ENCODE measurements around the gene PIGH. TPM values are rescaled to one million over a fixed set of nuclear protein-coding genes. Genes with fewer than 3 reads are reported as not detected.

The PIGH gene
- total RNA-seq, 1 experiment from 2014 or later: 19.0 TPM

GRCh38 chr14:67579040-67579439 is 21.0 kb downstream of the PIGH start:
- Mint-ChIP-seq H3K36me3 (ENCODE audit: insufficient read depth, unreplicated experiment) (no peaks in the 10 kb centered on the region), H3K4me3 (ENCODE audit: low read depth, unreplicated experiment) (no peak overlapping the region), H3K9me3 (ENCODE audit: low read depth, unreplicated experiment) (no peaks in the 10 kb centered on the region), H3K27ac (ENCODE audit: unreplicated experiment) (no peak overlapping the region), H3K4me1 (ENCODE audit: low read depth, unreplicated experiment) (peaks cover 9% of the 10 kb centered on the region), H3K27me3 (ENCODE audit: unreplicated experiment) (no peaks in the 10 kb centered on the region)
- no peak for DNase-seq
- intact Hi-C loops (cut with micrococcal nuclease; ENCODE audit: unreplicated experiment): no loop called here
- CTCF ChIA-PET: interaction anchor here (3.2 kb wide), 1 partner anchor 52 kb away, joined by 11 read pairs; no protein-coding TSS in a partner anchor
- TF ChIP-seq, protein P1, sequence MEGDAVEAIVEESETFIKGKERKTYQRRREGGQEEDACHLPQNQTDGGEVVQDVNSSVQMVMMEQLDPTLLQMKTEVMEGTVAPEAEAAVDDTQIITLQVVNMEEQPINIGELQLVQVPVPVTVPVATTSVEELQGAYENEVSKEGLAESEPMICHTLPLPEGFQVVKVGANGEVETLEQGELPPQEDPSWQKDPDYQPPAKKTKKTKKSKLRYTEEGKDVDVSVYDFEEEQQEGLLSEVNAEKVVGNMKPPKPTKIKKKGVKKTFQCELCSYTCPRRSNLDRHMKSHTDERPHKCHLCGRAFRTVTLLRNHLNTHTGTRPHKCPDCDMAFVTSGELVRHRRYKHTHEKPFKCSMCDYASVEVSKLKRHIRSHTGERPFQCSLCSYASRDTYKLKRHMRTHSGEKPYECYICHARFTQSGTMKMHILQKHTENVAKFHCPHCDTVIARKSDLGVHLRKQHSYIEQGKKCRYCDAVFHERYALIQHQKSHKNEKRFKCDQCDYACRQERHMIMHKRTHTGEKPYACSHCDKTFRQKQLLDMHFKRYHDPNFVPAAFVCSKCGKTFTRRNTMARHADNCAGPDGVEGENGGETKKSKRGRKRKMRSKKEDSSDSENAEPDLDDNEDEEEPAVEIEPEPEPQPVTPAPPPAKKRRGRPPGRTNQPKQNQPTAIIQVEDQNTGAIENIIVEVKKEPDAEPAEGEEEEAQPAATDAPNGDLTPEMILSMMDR (IDR thresholded peaks at IDR 0.05; ENCODE audit: unreplicated experiment): no peak
- no TSS peak for BruUV-seq (replicated peaks)

- Mint-ChIP-seq H3K27ac (ENCODE audit: unreplicated experiment) (no peak overlapping the region), H3K4me1 (ENCODE audit: low read depth, unreplicated experiment) (peaks cover 9% of the 10 kb centered on the region), H3K36me3 (ENCODE audit: insufficient read depth, unreplicated experiment) (no peaks in the 10 kb centered on the region), H3K4me3 (ENCODE audit: low read depth, unreplicated experiment) (no peak overlapping the region), H3K27me3 (ENCODE audit: unreplicated experiment) (no peaks in the 10 kb centered on the region), H3K9me3 (ENCODE audit: low read depth, unreplicated experiment) (no peaks in the 10 kb centered on the region)
- BruUV-seq (replicated peaks): no TSS peak
- TF ChIP-seq, protein P1 (IDR thresholded peaks at IDR 0.05; ENCODE audit: unreplicated experiment): no peak
- no peak for DNase-seq
- CTCF ChIA-PET: no interaction called here
- intact Hi-C loops (cut with micrococcal nuclease; ENCODE audit: unreplicated experiment): no loop called here
Measured at GRCh38 chr14:67577909-67578749, 21.9 kb downstream of the PIGH start.

DNA sequence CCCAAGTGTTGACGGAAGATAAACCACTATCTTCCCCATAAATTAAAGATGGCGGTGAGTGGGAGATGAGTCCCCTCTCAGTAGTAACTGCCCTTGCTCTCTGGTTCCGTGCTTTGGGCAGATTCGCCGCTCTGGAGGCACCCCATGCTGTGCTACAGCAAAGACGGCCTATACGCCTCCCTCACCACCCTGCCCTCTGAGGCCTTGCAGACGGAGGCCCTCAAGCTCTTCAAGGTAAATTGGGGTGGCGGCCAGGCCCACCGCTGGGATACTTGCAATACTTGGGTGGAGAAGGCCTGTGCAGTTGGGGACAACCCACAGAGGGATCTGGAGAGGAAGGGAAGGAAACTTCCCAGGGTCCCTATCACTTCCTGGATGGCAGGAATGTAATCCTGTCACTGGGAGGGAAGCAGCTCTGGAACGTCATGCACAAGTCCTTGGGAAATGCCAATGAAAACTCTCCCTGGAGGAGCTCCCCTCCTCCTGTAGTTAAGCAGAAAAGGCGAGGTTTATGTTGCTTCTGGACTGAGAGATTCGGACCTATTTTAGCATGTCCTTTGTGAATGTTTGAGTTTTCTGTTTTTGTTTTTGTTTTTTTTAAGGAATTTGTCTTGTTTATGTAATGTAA is 22.8 kb downstream of the PIGH start:
- CTCF ChIA-PET: interaction anchor here (0.6 kb wide), 2 partner anchors 151 to 1092 kb away, joined by 3 to 13 read pairs; no protein-coding TSS in a partner anchor
- DNase-seq: no peak
- H3K9me3 Mint-ChIP-seq (ENCODE audit: low read depth, unreplicated experiment): no peaks in the 10 kb centered on the region
- H3K4me3 Mint-ChIP-seq (ENCODE audit: low read depth, unreplicated experiment): no peak overlapping the region
- H3K27ac Mint-ChIP-seq (ENCODE audit: unreplicated experiment): no peak overlapping the region
- peaks cover 9% of the 10 kb centered on the region for H3K4me1 Mint-ChIP-seq (ENCODE audit: low read depth, unreplicated experiment)
- TF ChIP-seq, protein P1 (IDR thresholded peaks at IDR 0.05; ENCODE audit: unreplicated experiment): no peak
- no peaks in the 10 kb centered on the region for H3K27me3 Mint-ChIP-seq (ENCODE audit: unreplicated experiment)
- intact Hi-C loops (cut with micrococcal nuclease; ENCODE audit: unreplicated experiment): no loop called here
- no TSS peak for BruUV-seq (replicated peaks)
- no peaks in the 10 kb centered on the region for H3K36me3 Mint-ChIP-seq (ENCODE audit: insufficient read depth, unreplicated experiment)

DNA sequence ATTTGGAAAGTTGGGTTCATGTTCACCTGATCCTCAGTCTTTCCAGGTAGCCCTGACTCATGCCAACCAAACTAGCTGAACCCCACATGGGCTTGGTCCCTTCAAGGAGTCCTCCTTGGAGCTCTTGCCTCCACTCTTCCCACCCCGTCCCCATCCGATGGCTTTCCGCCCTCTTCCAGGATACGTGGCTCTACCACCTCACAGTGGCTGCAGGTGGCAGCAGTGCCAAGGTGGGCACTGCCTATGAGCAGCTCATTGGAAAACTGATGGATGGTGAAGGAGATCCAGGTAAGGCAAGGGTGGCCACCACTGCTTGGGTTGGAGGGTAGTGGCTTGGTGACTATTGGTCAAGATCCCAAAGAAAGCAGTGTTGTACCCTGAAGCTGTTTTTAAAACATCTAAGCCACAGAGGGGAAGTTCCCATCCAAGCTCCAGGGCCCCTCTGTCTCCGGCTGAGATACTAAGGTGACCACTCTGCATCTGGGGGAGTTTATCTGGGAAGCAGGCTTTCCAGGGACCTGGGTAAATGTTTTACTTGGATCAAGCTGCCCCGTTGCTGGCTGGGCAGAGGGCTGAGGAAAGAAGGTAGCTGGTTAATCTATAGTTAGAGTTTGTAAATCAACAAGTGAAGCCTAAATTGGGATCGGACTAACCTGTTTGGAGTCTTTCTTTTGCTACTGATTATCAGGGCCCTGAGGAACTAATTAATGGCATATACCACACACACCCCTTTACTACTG is 23.7 kb downstream of the PIGH start:
- no TSS peak for BruUV-seq (replicated peaks)
- intact Hi-C loops (cut with micrococcal nuclease; ENCODE audit: unreplicated experiment): no loop called here
- Mint-ChIP-seq H3K36me3 (ENCODE audit: insufficient read depth, unreplicated experiment) (no peaks in the 10 kb centered on the region), H3K9me3 (ENCODE audit: low read depth, unreplicated experiment) (no peaks in the 10 kb centered on the region), H3K4me1 (ENCODE audit: low read depth, unreplicated experiment) (peaks cover 9% of the 10 kb centered on the region), H3K27me3 (ENCODE audit: unreplicated experiment) (no peaks in the 10 kb centered on the region), H3K4me3 (ENCODE audit: low read depth, unreplicated experiment) (no peak overlapping the region), H3K27ac (ENCODE audit: unreplicated experiment) (no peak overlapping the region)
- DNase-seq: no peak
- CTCF ChIA-PET: interaction anchor here (0.5 to 1.5 kb wide), 8 partner anchors 13 to 1217 kb away, joined by 3 to 13 read pairs (median 4); no protein-coding TSS in a partner anchor
- TF ChIP-seq, protein P1 (IDR thresholded peaks at IDR 0.05; ENCODE audit: unreplicated experiment): no peak
